ENCODE measurements around the gene ZNF688.

DNA sequence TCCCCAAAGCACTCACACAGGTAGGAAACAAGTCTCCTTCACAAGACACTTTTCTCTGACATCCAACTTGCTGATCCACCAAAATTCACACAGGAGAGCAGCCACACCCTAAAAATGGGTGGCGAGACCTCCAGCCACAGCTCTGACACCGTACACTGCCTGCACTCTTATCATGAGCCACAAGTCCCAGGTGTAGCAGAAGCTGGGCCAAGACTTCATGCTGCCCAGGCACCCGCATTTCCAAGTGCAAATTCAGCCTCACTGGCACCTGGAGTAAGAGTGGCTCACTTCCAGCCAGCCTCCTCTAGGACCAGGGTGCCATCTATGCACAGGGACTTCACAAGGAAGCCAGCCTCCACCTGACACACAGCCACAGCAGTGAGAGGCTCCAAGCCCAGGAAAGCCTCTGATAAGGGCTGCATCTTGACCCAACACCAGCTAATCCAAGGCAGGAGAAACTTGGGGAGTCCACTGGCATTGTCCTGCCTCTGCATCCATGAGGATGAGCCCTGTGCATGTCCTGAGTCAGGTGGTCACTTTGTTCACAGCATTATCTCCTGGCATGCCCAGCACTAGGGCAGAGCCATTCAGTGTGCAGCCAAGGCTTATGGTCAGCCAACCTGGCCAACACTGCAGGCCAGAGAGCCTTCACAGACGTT is 42.6 kb downstream of the ZNF688 start:
- TF ChIP-seq EZH2 (IDR thresholded peaks at IDR 0.05; ENCODE audit: low read depth, unreplicated experiment) (no peak), JUNB (IDR thresholded peaks at IDR 0.05; ENCODE audit: unreplicated experiment) (no peak), CTCF (conservative IDR thresholded peaks at IDR 0.05; ENCODE audit: low read depth in 2 of 2) (no peak), REST (IDR thresholded peaks at IDR 0.05; ENCODE audit: unreplicated experiment) (no peak), POLR2AphosphoS5 (IDR thresholded peaks at IDR 0.05; ENCODE audit: low read depth) (no peak), EZH2phosphoT487 (IDR thresholded peaks at IDR 0.05; ENCODE audit: unreplicated experiment) (no peak), CREB1 (CRISPR knock-in tag; IDR thresholded peaks at IDR 0.05; ENCODE audit: low read depth) (no peak), ETS1 (IDR thresholded peaks at IDR 0.05) (no peak), STAT1 (IDR thresholded peaks at IDR 0.05; ENCODE audit: unreplicated experiment) (no peak), ZNF331 (CRISPR knock-in tag; IDR thresholded peaks at IDR 0.05; ENCODE audit: low read depth) (no peak)

Measured in GM23338 (cell line).